Measurements from ENCODE around the gene PTPRM.

GRCh38 chr18:8277270-8277669, 710.2 kb downstream of the PTPRM start:
- TF ChIP-seq EP300 (conservative IDR thresholded peaks at IDR 0.05; ENCODE audit: poor library complexity, severe bottlenecking) (no peak), RAD21 (conservative IDR thresholded peaks at IDR 0.05) (no peak), EZH2 (IDR thresholded peaks at IDR 0.05; ENCODE audit: borderline replicate concordance, insufficient read depth, low read length, poor library complexity, severe bottlenecking) (no peak), MXI1 (conservative IDR thresholded peaks at IDR 0.05; ENCODE audit: poor library complexity, severe bottlenecking) (no peak), POLR2AphosphoS5 (IDR thresholded peaks at IDR 0.05) (no peak), TAF1 (IDR thresholded peaks at IDR 0.05; ENCODE audit: low read depth) (no peak)
- TF ChIP-seq, protein P1, sequence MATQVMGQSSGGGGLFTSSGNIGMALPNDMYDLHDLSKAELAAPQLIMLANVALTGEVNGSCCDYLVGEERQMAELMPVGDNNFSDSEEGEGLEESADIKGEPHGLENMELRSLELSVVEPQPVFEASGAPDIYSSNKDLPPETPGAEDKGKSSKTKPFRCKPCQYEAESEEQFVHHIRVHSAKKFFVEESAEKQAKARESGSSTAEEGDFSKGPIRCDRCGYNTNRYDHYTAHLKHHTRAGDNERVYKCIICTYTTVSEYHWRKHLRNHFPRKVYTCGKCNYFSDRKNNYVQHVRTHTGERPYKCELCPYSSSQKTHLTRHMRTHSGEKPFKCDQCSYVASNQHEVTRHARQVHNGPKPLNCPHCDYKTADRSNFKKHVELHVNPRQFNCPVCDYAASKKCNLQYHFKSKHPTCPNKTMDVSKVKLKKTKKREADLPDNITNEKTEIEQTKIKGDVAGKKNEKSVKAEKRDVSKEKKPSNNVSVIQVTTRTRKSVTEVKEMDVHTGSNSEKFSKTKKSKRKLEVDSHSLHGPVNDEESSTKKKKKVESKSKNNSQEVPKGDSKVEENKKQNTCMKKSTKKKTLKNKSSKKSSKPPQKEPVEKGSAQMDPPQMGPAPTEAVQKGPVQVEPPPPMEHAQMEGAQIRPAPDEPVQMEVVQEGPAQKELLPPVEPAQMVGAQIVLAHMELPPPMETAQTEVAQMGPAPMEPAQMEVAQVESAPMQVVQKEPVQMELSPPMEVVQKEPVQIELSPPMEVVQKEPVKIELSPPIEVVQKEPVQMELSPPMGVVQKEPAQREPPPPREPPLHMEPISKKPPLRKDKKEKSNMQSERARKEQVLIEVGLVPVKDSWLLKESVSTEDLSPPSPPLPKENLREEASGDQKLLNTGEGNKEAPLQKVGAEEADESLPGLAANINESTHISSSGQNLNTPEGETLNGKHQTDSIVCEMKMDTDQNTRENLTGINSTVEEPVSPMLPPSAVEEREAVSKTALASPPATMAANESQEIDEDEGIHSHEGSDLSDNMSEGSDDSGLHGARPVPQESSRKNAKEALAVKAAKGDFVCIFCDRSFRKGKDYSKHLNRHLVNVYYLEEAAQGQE (IDR thresholded peaks at IDR 0.05; ENCODE audit: borderline replicate concordance) = no peak
- TF ChIP-seq, protein P2, sequence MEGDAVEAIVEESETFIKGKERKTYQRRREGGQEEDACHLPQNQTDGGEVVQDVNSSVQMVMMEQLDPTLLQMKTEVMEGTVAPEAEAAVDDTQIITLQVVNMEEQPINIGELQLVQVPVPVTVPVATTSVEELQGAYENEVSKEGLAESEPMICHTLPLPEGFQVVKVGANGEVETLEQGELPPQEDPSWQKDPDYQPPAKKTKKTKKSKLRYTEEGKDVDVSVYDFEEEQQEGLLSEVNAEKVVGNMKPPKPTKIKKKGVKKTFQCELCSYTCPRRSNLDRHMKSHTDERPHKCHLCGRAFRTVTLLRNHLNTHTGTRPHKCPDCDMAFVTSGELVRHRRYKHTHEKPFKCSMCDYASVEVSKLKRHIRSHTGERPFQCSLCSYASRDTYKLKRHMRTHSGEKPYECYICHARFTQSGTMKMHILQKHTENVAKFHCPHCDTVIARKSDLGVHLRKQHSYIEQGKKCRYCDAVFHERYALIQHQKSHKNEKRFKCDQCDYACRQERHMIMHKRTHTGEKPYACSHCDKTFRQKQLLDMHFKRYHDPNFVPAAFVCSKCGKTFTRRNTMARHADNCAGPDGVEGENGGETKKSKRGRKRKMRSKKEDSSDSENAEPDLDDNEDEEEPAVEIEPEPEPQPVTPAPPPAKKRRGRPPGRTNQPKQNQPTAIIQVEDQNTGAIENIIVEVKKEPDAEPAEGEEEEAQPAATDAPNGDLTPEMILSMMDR (IDR thresholded peaks at IDR 0.05; ENCODE audit: poor library complexity, severe bottlenecking) = no peak
